Endometrium (tissue), 2 donors: ENCODE results near the gene ALPI.
"Not testable (repeated sequence)": the region's sequence is repeated elsewhere in the genome, so short reads cannot be mapped to it uniquely, and the experiment has no call there.

ENCODE experiments used
- FAIRE-seq: peaks from 2 replicates; lab custom pipeline; 2012; peaks lifted over from hg19 to GRCh38; lab: Jason Lieb, UNC
- donor health status: control.
- donor health status: control.

The ALPI gene

DNA sequence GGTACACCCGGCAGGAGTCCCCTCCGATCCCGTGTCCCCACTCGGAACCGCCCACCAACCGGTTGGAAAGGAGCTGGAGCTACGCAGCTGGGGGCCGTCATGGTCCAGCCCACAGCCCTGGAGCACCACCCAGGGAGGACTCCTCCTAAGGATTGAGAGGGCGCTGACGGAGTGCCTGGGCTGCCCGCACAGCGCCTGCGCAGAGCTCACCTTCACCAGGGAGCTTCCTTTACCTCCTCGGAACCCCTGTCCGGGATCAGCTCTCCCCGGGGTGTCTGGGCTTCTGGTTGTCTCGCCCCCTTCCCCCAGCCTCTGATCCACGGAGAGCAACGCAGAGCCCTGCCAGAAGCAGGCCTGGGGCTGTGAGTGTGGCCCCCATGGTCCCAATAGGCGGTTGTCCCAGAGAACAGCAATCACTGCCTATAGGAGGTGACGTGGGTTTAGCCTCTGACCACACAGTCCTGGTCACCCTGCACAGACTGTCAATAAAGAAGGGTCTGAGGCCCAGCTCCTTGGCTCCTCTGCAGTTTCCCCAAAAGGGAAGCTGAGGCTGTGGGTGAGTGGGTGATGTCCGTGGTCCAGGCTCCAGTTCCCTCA is 34.7 kb upstream of the ALPI start:
- FAIRE-seq: no peak

DNA sequence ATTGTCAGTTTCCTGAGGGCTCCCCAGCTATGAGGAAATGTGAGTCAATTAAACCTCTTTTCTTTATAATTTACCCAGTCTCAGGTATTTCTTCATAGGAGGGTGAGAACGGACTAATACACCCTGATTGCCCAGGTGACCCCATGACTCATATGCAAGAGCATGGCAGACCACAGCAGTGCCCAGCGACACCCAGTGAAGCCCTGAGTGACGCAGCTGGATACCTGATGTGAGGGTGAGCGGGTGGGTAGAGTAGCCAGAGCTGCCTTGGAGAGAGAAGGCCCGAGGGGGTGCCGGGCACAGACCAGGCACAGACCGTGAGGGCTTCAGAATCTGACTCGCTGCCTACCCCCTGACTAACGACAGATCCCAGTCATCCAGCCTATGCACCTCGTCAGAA is 33.9 kb upstream of the ALPI start:
- no peak for FAIRE-seq

DNA sequence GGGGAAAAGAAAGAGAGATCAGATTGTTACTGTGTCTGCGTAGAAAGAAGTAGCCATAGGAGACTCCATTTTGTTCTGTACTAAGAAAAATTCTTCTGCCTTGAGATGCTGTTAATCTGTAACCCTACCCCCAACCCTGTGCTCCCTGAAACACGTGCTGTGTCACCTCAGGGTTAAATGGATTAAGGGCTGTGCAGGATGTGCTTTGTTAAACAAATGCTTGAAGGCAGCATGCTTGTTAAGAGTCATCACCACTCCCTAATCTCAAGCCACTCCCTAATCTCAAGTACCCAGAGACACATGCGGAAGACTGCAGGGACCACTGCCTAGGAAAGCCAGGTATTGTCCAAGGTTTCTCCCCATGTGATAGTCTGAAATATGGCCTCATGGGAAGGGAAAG is 33.0 kb upstream of the ALPI start:
- not testable (repeated sequence) for FAIRE-seq

DNA sequence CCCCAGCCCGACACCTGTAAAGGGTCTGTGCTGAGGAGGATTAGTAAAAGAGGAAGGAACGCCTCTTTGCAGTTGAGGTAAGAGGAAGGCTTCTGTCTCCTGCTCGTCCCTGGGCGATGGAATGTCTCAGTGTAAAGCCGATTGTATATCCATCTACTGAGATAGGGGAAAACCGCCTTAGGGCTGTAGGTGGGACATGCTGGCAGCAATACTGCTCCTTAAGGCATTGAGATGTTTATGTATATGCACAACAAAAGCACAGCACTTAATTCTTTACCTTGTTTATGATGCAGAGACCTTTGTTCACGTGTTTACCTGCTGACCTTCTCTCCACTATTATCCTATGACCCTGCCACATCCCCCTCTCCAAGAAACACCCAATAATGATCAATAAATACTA is 32.5 kb upstream of the ALPI start:
- FAIRE-seq: not testable (repeated sequence)

DNA sequence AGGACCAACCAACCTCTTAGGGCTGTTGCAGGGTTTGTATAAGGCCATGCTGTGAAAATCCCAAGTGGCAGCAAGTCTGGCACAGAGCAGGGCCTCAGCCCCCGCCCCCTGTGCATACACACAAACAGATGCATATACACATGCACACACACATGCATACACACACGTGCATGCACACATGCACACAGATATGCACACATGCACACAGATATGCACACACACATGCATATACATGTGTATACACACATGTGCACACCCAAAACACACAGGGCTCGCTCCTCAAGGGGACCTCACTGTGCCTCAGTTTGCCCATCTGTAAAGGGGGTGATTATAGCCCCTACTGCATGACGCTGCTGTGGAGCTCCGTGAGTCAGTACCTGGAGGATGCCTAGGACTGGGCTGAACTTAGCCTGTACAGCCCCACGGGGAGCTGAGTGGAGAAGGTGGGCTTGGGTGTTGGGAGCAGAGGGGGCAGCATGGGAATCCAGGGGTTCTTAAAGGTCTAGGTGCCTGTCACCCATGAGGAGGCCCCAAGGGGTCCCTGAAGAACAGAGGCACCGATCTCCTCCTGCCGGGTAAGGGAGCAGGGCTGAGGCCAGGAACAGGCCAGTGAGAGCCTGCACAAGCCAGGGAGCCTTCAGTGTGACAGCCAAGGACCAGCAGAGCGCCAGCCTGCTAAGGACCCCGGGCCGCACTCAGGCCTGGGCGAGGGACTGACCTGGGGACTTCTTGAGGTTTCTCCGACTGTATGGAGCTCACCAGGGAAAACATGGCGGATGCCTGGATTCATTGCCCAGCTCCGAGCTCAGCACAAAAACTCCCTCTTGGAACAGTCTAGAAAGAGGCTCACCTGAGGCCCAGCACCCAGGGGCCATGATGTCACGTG is 24.0 kb upstream of the ALPI start:
- FAIRE-seq: no peak

DNA sequence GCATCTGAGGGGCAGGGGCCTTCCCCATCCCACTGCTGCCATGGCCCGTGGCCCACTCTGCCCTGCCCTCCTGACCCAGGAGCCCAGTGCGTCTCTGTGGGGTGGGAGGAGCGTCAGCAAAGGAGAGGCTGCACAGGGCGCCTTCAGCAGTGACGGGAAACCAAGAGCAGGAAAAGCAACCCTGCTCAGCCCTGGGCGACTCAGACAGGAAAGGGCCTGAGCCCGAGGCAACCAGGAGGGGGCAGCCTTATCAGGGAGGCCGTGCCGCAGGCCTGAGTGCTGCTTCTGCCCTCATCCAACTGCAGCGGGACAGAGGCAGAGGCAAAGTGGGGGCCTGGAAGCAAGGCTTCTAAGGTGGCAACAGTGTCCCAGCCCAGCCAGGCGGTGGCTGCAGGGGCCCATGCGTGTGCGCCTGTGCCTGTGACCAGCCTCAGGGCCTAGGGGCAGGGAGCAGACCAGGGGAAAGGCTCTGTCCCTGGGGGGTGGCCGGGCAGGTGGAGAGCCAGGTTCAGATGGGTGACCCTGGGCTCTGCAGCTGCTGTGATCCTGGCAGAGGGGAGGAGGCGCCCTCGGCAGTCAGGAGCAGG is 23.3 kb upstream of the ALPI start:
- FAIRE-seq: no peak

DNA sequence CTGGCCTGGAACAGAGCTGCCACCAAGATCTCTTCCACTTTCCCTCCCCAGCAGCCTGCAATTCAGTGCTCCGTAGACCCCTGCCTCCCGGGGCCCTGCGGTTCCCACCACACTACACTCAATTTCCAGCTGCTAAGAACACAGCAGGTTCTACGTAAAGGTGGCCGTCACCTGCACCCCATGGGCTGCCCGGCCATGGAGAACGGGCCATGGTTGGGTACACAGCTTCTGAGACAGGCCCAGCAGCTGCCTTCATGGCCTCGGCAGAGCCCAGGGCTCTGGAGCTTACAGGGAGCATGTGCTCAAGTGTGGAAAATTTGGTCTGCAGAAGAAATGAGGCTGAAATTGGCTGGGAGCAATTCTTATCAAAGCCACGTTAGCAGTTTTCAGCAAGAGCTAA is 22.3 kb upstream of the ALPI start:
- FAIRE-seq: not testable (repeated sequence)

DNA sequence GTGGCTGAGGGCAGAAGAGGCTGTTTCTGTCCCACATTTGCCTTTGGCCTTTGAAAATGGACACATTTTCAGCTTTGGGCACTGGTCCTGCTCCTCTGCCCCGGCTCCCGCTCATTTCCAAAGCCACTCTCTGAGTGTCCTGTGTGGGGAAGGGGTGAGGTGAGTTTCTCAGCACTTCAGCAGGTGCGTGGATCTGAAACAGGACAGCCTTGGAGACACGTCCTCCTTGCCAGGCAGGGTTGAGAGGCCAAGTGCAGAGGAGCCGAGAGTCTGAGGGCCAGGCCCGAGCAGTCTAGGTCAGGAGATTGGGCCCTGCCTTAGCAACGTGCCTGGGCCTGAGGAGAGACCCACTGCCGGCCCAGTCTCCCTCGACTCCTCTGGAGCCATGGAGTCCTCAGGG is 21.9 kb upstream of the ALPI start:
- no peak for FAIRE-seq

DNA sequence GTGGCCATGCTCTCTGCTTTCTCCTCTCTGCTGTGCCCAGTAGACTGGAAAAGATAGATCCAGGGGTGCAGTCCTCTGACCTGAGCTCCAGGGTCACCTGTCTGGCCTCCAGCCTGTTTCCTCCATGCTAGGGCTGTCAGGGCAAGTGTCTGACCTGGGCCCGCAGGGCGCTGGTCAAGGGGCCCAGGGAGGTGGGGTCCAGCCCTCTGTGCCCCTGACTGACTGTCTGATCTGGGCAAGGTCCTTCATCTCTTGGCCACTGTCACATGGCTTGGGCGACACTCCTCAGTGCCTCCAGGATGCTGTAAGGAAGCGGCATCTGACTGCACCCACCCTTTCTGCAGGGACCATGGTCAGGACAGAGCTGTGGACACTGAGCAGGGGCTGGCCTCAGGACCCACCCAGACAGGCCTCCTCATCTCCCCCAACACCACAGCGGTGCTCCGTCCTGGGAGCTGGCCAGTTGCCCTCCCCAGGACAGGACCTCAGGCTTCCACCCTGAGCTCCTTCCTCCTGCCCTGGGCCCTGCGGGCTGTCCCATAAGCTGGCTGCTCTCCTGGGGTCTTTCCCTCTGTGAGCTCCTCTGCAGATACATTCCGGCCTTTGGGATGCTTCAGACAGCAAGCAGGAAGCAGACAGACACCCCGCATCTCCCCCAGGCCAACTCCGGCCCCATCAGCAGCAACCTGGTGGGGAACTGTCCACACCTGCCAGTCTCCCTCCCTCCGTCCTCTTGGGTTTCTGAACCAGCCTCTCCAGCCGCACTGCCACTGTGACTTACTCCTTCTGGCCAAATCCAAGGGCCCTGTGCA is 21.2 kb upstream of the ALPI start:
- no peak for FAIRE-seq

DNA sequence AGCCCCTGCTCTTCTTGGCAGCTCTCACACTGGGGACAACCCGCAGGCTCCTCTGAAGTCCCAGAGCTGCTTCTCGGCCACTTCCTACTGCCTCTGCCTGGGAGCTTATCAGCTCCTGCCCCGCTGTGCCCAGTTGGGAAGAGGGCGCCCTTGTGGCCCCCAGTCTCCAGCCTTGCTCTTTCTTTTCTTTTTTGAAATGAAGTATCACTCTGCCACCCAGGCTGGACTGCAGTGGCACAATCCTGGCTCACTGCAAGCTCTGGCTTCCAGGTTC is 20.6 kb upstream of the ALPI start:
- no peak for FAIRE-seq

DNA sequence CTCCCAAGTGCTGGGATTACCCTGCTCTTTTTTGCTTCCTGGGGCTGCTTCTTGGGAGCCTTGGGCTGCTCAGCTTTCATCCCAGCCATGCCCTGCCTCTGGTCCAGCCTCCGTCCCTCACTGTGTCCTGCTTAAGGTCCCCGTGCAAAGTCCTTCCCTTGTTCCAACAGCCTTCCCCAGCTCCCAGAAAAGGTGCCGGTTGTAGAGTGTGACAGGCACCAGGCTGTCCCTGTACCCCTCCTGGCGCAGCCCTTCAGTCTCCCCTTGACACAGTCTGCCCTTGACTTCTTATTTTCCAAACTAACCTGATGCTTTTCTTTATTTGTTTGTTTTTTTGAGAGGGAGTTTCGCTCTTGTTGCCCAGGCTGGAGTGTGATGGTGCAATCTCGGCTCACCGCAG is 20.1 kb upstream of the ALPI start:
- no peak for FAIRE-seq

DNA sequence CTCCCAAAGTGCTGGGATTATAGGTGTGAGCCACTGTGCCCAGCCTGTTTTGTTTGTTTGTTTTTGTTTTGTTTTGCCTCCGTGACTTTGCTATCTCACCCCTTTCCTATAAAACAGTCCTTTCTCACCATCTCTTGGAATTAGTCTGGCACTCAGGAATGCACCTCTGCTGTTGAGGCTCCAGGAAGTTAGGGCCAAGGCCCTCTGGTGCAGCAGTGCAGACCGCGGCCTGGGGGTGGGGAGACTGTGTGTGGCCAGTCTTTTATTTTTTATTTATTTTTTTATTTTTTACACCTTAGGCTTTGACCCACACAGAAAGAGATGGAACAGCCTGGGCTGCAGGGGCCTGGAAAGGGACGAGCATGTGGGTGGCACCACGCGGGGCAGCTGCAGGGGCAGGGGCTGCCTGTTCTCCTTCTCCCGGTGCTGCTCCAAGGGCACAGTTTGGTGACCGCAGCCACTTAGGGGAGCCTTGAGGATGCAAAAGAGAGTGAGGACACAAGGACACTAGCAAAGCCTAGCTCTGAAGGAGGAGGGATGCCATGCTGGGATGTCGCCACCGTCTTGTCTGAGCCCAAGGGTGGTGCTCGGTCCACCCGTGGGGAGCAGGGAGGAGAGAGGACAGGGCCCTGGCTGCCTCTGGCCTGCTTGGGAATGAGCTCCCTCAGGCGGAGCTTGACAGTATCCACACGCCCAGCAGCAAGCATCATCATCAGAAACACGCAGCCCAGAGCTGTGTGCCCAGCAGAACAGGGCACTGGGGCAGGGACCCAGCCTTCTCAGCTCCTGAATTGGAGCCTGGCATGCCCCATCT is 19.4 kb upstream of the ALPI start:
- FAIRE-seq: no peak

DNA sequence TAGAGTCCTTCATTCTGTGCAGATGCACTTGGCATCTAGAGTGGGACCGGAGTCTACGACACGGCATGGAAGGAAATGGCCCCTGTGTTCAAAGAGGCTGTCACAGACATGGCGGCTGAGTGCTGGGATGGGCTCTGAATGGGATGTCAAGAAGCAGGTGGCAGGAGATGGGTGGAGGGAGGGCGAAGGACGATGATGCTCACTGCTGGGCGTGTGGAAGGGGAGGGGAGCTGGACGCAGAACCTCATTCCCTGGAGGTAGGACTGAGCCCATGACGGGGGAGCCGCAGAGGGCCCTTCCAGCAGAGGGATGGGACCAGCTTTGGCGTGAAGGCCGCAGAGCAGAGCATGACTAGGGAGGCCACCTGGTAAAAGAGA is 18.8 kb upstream of the ALPI start:
- no peak for FAIRE-seq

DNA sequence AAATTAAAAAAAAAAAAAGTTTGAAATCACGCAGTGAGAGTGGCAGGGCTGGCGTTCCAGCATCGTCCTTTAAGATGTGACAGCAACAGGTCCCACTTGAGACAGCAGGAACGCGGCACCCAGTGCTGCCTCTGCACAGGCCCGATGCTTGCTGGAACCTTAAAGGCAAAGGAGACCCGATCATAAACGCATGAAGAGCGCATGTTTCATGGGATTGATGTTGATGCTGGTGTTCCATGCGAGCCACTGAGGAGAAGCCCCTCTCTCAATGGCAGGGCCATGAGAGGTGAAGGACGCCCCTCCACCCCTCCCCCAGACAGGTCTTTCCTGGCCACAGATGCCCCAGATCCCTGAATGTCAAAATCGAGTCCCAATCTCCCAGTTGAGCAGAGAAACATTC is 17.9 kb upstream of the ALPI start:
- no peak for FAIRE-seq

DNA sequence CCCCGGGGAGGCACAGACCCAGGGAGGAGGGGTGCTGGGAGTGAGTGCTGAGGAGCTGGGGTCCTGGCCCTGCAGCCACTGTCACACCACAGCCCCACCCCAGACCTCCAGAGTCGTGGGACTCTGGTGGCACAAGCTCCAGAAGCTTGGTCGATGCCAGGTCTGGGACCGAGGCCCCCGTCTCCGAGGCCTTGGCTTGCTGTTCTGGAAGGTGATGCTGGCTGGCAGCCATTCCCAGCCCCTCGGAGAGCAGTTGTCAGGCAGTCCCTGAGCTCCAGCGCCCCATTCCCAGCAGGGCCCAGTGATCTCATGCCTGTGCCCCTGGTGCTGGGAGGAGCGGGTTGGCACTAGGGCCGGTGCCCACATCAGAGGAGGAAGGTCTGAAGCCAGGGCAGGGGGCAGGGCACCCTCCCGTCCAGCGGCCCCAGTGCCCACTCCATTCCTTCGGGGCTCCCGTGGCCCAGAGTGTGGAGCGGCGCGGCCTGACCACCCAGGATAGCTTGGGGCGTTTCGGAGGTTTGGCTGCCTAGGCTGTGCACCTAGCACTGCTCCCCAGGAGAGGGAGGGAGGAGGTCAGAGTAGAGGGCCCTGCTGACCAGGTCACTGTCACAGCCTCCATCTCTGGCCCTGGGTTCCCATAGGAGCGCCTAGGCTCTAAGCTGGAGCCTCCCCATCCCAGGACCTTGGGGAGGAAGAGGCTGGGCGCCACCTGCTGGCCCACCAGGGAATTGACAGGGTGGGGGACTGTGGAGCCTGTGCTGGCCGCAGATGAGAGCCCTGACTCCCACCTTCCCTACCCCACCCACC is 16.8 kb upstream of the ALPI start:
- FAIRE-seq: no peak

DNA sequence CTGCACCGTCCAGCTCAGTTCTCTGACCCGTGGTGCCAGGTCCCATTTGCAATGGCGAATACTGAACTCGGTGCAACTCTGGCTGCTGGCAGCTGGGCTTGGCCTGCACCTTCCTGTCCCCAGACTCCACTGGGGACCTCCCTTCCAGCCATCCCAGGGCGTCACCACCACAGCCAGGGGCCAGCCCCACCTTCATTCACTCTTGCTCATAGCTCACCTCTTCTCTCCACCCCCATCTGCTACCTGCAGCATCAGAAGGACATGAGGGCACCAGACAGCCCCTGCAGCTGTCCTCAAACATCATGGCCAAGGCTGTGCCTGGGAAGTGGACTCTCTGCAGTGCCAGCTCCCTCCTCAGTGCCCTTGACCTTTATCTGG is 16.2 kb upstream of the ALPI start:
- no peak for FAIRE-seq

DNA sequence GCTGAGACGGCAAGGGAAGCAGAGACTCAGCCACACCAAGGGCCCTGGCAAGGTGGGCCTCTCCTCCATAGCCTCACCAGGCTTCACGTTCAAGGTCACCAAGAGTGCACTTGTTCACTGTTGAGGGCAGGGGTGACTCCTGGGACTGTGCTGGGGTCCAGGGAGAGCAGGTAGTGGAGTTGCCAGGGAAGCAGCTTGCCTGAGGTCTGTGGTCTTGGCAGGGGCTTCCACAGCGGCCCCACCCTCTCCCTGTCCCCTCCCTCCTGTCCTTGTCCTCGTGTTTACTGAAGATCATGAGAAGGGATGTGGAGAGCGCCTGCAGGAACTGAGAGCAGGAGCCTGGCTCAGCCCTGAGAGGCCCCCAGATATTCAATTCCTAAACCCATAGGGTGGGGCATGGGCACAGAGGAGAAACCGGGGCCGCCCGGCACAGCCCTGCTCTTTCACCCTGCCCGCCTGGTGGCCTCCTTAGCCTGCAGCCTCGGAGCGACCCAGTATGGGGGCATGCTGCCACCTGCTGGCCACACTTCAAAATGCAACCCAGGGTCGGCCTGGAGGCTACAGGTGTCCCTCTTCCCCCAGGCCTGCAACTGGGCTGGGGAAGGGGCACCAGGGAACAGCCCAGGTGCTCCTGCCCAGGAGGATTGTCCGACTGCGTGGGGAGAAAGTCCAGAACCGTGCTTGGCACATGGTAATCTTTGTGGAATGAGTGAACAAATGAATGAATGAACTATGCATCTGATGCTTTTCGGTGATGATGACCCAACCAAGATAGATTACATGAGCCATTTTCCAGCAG is 15.5 kb upstream of the ALPI start:
- not testable (repeated sequence) for FAIRE-seq

DNA sequence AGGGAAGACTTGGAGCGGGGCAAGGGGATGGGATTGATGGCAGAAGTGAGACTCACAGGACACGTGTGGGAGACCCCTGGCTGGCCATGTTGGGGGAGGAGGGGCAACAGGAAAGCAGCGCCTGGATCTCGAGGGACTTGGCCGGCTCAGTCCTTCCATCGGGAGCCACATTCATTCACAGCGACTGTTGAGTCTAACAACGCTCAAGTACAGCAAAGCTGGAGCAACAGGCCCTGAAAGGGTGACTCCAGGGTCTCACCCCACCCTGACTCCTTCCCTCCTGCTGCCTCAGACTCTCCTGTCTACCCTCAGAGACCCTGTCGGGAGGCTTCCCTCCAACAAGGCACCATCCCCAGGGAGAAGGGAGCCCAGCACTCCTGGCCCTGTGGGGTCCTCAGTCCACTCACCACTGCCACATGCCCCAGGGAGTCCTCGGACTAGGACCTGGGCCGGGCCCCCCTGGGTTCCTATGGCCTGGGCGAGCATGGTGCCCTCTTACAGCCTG is 14.8 kb upstream of the ALPI start:
- FAIRE-seq: no peak

DNA sequence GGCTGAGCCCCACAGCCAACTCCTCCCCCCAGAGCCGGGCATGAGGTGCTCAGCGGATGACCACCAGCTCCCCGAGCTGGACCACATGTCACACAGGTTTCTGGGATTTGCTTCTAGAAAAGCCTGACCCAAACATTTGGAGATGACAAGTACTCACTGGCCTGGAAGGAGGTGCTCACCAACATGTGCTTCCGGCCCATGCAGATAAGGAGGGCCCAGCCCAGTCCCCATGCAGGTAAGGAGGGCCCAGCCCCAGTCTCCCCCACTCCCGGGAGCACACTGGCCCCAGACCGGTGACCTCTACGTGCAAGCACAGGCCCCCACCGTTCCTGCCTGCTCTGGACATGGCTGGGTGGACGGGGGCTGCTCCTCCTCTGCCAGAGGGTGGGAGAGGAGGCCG is 14.0 kb upstream of the ALPI start:
- FAIRE-seq: not testable (repeated sequence)

DNA sequence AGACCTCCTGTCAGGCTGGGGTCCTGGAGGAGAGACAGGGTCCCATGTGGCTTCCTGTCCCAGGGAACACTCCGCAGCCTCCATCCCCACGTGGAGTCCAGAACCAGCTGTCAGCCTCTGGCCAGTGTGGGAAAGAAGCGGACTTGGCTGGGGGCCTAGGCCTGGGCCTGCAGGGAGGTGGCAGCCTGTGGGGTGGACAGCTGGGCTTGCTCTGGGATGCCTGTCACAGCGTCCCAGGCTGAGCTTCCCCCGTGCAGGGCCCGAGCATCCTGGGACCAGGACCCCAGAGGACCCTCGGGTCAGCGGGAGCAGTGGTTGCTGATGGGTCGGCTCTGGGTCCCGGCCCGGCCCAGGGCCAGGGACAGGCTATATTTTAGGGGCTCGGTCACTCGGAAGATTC is 13.5 kb upstream of the ALPI start:
- not testable (repeated sequence) for FAIRE-seq
